Endothelial cell of umbilical vein (primary cell): ENCODE measurements around the gene PDLIM5. TPM values are rescaled to one million over a fixed set of nuclear protein-coding genes. Genes with fewer than 3 reads are reported as not detected.

Experiments
- BruUV-seq: library from RNA; stranded (reverse); fragments of 400-500 nt; replicated peaks from 2 replicates; lab custom pipeline; 2021; lab: Mats Ljungman, UMichigan
- CTCF ChIA-PET: fragments of 300-600, 350-600 bp; sonication (Branson Sonifier 250); formaldehyde crosslinking; loops from one replicate; lab custom pipeline; 2021; ENCODE audit warnings: antibody characterized with exemption, inconsistent platforms; lab: Charles Lee
- POLR2A ChIA-PET: fragments of 300-600, 350-600 bp; sonication (Branson Sonifier 250); formaldehyde crosslinking; loops from one replicate; lab custom pipeline; 2021; ENCODE audit warnings: antibody characterized with exemption, inconsistent platforms; lab: Charles Lee
- DNase-seq: peaks from one replicate; pipeline ENCODE4 v3.0.0-alpha.2; 2011; ENCODE audit warnings: low read depth, low spot score
- FAIRE-seq: peaks from 2 replicates; lab custom pipeline; 2011; peaks lifted over from hg19 to GRCh38; lab: Jason Lieb, UNC
- H2AFZ ChIP-seq: 2 replicates; pipeline ENCODE4 v1.6.0; 2012; ENCODE audit warnings: low read depth, low read length, control low read depth, inconsistent platforms
- H3K27ac ChIP-seq: 2 replicates; pipeline ENCODE4 v1.5.1; 2011; ENCODE audit warnings: low read depth, mild to moderate bottlenecking, control low read depth, low read length, moderate library complexity; ENCODE audit not compliant: insufficient read depth
- H3K27me3 ChIP-seq, 2 experiments: 2 replicates each; pipeline versions ENCODE4 v1.6.0 to v1.6.1; 2011; ENCODE audit warnings: low read length in 2 of 2, mixed read lengths in 1 of 2; ENCODE audit not compliant: control insufficient read depth in 2 of 2, insufficient read depth in 2 of 2
- H3K36me3 ChIP-seq, 2 experiments: 2 replicates in 1 of 2; 3 replicates in 1 of 2; pipeline ENCODE4 v1.5.1; 2011; ENCODE audit warnings: low read length in 2 of 2, mild to moderate bottlenecking in 1 of 2, moderate library complexity in 1 of 2; ENCODE audit not compliant: control insufficient read depth in 2 of 2, insufficient read depth in 2 of 2; ENCODE audit errors: extremely low read depth in 1 of 2
- H3K4me1 ChIP-seq: 3 replicates; pipeline ENCODE4 v1.5.1; 2011; ENCODE audit warnings: mild to moderate bottlenecking, low read length; ENCODE audit not compliant: control insufficient read depth, insufficient read depth; ENCODE audit errors: extremely low read depth
- H3K4me2 ChIP-seq: 2 replicates; pipeline ENCODE4 v1.6.1; 2011; ENCODE audit warnings: low read length, control low read depth, mixed read lengths; ENCODE audit not compliant: insufficient read depth
- H3K4me3 ChIP-seq, 3 experiments: fragments of 200-600 bp in 1 of 3; sonication (generic), shearing (Covaris generic) in 1 of 3; replicated peaks in 1 of 3; 2 replicates each; pipeline ENCODE4 v1.5.1; 2011 to 2016; ENCODE audit warnings: control low read depth in 3 of 3, low read length in 3 of 3, mild to moderate bottlenecking in 2 of 3, inconsistent platforms in 1 of 3, low read depth in 1 of 3, moderate library complexity in 1 of 3; ENCODE audit not compliant: insufficient read depth in 1 of 3
- H3K79me2 ChIP-seq: 2 replicates; pipeline ENCODE4 v1.6.0; 2012; ENCODE audit warnings: low read length, inconsistent platforms; ENCODE audit not compliant: control insufficient read depth, insufficient read depth
- H3K9ac ChIP-seq: replicated peaks from 2 replicates; pipeline ENCODE3; 2011; ENCODE audit warnings: low read length, control low read depth; ENCODE audit not compliant: insufficient read depth; ENCODE audit errors: extremely low read depth
- H3K9me1 ChIP-seq: replicated peaks from 3 replicates; pipeline ENCODE4 v1.6.0; 2011; ENCODE audit warnings: mild to moderate bottlenecking, low read length; ENCODE audit not compliant: control insufficient read depth, insufficient read depth; ENCODE audit errors: extremely low read depth
- H3K9me3 ChIP-seq: replicated peaks from 2 replicates; pipeline ENCODE4 v1.5.1; 2012; ENCODE audit warnings: low read length, inconsistent platforms; ENCODE audit not compliant: control insufficient read depth, insufficient read depth
- H4K20me1 ChIP-seq: replicated peaks from 2 replicates; pipeline ENCODE3; 2011; ENCODE audit warnings: mild to moderate bottlenecking, low read length; ENCODE audit not compliant: control insufficient read depth, insufficient read depth; ENCODE audit errors: extremely low read depth
- CTCF ChIP-seq, 2 donors: IDR thresholded peaks; 1 replicate in 1 of 2; 2 replicates in 1 of 2; pipeline ENCODE4 v1.5.1; 2011; ENCODE audit warnings: low read length in 2 of 2, mild to moderate bottlenecking in 2 of 2, moderate library complexity in 2 of 2, control low read depth in 1 of 2, inconsistent platforms in 1 of 2, low read depth in 1 of 2; ENCODE audit not compliant: insufficient read depth in 1 of 2; ENCODE audit errors: extremely low read depth in 1 of 2
- EZH2 ChIP-seq: IDR thresholded peaks from 2 replicates; pipeline ENCODE4 v1.6.1; 2012; ENCODE audit warnings: borderline replicate concordance, low read depth, mild to moderate bottlenecking, moderate library complexity, low read length, inconsistent platforms; ENCODE audit not compliant: severe bottlenecking
- FOS ChIP-seq: IDR thresholded peaks from 2 replicates; pipeline ENCODE4 v1.6.1; 2011; ENCODE audit warnings: mild to moderate bottlenecking, low read length, moderate library complexity, borderline replicate concordance; ENCODE audit not compliant: insufficient read depth
- GATA2 ChIP-seq: IDR thresholded peaks from 2 replicates; pipeline ENCODE4 v1.7.0; 2011; ENCODE audit warnings: low read depth, mild to moderate bottlenecking, moderate library complexity, mixed read lengths, low read length; ENCODE audit not compliant: insufficient read length, insufficient read depth
- JUN ChIP-seq: IDR thresholded peaks from 2 replicates; pipeline ENCODE4 v1.6.1; 2011; ENCODE audit warnings: borderline replicate concordance, low read depth; ENCODE audit not compliant: insufficient read length, insufficient read depth
- MAX ChIP-seq: IDR thresholded peaks from 2 replicates; pipeline ENCODE4 v1.6.1; 2011; ENCODE audit not compliant: insufficient read depth, insufficient read length
- MYC ChIP-seq: IDR thresholded peaks from one replicate; pipeline ENCODE4 v1.6.1; 2011; ENCODE audit warnings: mild to moderate bottlenecking, low read depth, low read length
- POLR2A ChIP-seq: IDR thresholded peaks from 2 replicates; pipeline ENCODE4 v1.6.1; 2012; ENCODE audit warnings: low read depth, mild to moderate bottlenecking, control low read depth, low read length
- POLR2AphosphoS5 ChIP-seq: IDR thresholded peaks from 2 replicates; pipeline ENCODE4 v1.6.1; 2012; ENCODE audit warnings: low read depth, mild to moderate bottlenecking, control low read depth, low read length, moderate library complexity; ENCODE audit not compliant: insufficient read depth
- dilution Hi-C: fragments of 300-500 bp; cut with MboI; formaldehyde crosslinking; loops from one replicate; pipeline ENCODE4 v1.15.0; 2019; ENCODE audit warnings: low sequenced_read_pairs; ENCODE audit not compliant: extremely low pct_ligation_motif_present
- intact Hi-C: fragments of 100-400 bp; cut with micrococcal nuclease; formaldehyde crosslinking; loops from one replicate; pipeline ENCODE4 v1.10.0; 2022
- polyA plus RNA-seq, 4 experiments: library from polyadenylated mRNA; depleted of rRNA in 3 of 4; stranded (reverse) in 3 of 4; unstranded in 1 of 4; fragments of >200 nt; gene quantifications; 2 replicates each; pipeline versions ENCODE4 v1.2.1 to v1.2.3, GENCODE V29; 2011 to 2012; ENCODE audit warnings: missing spikeins in 1 of 4
- total RNA-seq: library from RNA; stranded (reverse); gene quantifications from 2 replicates; pipeline ENCODE4 v1.2.3, GENCODE V29; 2021

PDLIM5 gene
- total and polyA plus RNA-seq, 2 donors (not counting 3 experiments of a cell fraction or from before 2014, with no cell fraction given), result 243 to 310 TPM

GRCh38 chr4:94483895-94484294 is 32.2 kb downstream of the PDLIM5 start:
- POLR2A ChIA-PET, result interaction anchor here (0.7 kb wide), 1 partner anchor 71 kb away, joined by 3 read pairs; no protein-coding TSS in a partner anchor
- Histone ChIP-seq H3K27ac (no peak overlapping the region), H2AFZ (no peak overlapping the region), H4K20me1 (peaks cover 3% of the 10 kb centered on the region), H3K4me1 (peaks cover 42% of the 10 kb centered on the region), H3K36me3 (peaks cover 0 to 13% of the 10 kb centered on the region in 2 experiments), H3K4me3 (no peak overlapping the region), H3K9me1 (peaks cover 3% of the 10 kb centered on the region), H3K27me3 (no peaks in the 10 kb centered on the region), H3K79me2 (peaks cover 88% of the 10 kb centered on the region), H3K9me3 (no peaks in the 10 kb centered on the region), H3K9ac (no peak overlapping the region), H3K4me2 (no peak overlapping the region)
- TF ChIP-seq POLR2AphosphoS5 (no peak), EZH2 (no peak), FOS (no peak), POLR2A (no peak), CTCF (IDR thresholded peaks at IDR 0.05; ENCODE audit: extremely low read depth in 1 of 2, insufficient read depth in 1 of 2, low read depth in 1 of 2, low read length in 2 of 2) (no peak), MAX (no peak), MYC (no peak), JUN (no peak), GATA2 (no peak)
- no peak for DNase-seq
- no peak for FAIRE-seq
- no TSS peak for BruUV-seq
- CTCF ChIA-PET, result interaction anchor here (1.2 kb wide), 1 partner anchor 77 kb away, joined by 3 read pairs; no protein-coding TSS in a partner anchor
- intact Hi-C loops (no loop called here), dilution Hi-C loops (no loop called here)
